Fibroblast of skin of right quadriceps (primary cell): ENCODE results near the gene TCF3.
"Not testable (repeated sequence)": the region's sequence is repeated elsewhere in the genome, so short reads cannot be mapped to it uniquely, and the experiment has no call there.

ENCODE experiments used
- DNase-seq: peaks from one replicate; pipeline ENCODE4 v3.0.0-alpha.2; 2013

Gene TCF3

DNA sequence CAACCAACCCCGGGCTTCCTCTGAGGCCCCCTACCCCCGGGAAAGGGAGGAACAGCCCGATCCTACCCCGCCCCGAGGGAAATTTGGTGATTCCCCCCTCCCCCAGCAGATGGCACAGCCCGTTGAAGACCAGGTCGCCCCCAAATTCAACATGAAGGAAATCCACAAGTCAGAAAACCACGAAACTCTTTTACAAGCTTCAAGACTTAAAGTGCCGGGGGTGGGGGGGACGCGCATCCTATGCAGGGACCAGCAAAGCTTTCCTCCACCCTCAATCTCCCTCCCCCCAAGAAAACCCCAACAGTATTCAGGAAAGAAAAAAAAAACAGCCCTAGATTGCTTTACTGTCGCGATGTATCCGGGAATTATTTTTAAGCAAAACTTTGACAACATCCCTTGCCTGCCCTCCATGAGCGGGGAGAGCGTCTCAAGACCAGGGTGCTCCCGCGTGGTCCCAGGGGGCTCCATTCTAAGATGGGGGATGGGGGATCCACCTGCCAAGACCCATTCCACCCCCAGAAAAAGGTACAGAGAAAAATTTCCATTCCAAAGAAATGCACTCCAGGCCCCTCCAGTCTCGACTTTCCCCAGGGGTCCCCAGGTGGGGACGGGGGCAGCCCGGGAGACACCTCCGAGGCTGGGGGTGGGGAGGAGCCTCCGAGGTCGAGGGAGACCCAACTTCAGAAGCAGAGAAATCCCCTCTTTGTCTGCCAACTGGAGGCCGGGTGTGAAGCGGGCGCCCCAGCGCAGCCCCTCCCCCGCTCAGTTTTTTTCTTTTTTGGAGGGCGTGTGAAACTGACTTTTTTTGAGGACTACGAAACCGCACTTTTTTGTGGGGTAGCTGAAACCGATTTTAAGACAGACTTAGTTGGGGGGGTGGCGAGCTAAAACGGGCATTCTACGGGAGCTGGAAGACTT lies 1.5 kb downstream of the TCF3 start:
- peak; percentile 33 for DNase-seq

DNA sequence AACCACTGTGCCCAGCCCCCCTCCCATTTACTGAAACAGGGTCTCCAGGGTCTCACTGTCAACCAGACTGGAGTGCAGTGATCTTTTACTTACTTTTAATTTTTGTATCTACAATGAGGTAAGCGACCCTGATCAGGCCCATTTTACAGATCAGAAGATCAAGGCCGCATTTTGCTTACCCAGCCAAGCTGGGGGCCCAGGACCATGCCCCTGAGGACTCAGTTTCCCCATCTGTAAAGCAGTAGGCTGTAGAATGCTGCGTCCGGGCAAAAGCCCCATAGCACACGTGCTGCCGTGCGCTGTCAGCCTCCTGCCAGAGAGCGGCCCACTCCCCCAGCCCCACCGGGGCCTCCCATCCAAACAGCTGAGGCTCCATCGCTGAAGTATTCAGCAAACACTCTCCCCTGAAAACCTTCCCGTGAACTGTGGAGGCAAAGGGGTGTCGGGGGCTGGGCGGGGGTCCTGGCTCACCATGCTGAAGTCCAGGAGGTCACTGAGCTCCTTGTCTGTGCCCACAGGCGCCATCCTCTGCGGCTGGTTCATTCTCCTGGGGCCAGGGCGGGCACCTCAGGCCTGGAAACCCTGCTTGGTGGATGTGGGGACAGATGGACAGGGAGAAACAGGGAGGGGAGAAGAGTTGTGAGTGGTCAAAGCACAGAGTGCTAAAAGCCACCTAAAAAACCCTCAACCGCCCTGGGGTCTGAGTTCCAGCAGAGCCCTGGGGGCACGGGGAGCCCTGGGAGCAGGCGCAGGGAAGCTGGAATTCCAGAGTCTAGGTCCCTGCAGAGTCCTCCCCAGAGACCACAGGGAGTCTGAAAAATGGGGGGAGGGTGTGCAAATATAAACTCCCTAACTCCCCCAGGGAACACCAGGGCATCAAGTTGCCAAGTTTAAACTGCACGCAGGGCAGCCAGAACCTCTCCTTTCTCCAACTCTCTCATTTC lies 2.4 kb downstream of the TCF3 start:
- DNase-seq: no peak

DNA sequence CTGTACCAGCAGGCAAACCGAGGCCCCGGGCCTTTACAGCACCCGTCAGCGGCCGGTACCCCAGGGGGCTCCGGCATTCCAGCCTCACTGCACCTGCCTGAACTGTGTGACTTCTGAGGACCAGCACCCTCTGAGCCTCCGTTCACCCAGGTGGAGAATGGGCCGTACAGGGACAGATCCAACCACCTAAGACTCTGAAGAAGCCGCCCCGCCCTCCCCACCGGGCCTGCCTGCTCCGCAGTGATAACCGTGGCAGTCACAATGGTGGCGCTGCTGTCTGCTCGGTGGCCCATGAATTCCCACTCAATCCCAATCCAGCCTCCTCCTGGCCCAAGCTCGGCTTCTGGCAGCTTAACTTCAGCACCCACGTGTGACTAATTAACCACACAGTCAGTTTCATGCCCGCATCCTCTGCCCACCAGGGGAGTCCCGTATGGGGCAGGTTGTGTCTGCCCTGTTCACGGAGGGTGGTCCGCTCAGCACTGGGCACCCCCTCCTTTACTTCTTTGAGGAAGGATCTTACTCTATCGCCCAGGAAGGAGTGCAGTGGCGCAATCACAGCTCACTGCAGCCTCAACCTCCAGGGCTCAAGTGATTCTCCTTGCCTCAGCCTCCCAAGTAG lies 3.4 kb downstream of the TCF3 start:
- DNase-seq: no peak

DNA sequence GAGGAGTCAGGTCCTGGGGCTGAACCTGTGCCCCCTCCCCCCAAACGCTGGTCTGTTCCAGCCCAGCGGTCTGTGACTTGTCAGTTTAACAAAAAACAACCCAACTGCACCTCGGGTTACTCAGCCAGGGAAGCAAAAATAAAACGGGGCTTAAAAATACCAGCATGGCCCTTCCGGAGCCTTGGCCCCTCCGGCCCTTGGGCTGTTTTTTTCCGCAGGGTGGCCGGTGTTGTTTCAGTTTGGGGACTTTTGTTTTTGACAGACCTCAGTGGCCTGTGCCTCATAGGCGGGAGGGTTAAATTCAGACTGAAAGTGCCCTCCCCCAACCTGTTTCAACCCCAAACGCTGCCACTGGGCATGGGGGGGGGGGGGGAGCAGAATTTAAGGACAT lies 4.0 kb downstream of the TCF3 start:
- no peak for DNase-seq

DNA sequence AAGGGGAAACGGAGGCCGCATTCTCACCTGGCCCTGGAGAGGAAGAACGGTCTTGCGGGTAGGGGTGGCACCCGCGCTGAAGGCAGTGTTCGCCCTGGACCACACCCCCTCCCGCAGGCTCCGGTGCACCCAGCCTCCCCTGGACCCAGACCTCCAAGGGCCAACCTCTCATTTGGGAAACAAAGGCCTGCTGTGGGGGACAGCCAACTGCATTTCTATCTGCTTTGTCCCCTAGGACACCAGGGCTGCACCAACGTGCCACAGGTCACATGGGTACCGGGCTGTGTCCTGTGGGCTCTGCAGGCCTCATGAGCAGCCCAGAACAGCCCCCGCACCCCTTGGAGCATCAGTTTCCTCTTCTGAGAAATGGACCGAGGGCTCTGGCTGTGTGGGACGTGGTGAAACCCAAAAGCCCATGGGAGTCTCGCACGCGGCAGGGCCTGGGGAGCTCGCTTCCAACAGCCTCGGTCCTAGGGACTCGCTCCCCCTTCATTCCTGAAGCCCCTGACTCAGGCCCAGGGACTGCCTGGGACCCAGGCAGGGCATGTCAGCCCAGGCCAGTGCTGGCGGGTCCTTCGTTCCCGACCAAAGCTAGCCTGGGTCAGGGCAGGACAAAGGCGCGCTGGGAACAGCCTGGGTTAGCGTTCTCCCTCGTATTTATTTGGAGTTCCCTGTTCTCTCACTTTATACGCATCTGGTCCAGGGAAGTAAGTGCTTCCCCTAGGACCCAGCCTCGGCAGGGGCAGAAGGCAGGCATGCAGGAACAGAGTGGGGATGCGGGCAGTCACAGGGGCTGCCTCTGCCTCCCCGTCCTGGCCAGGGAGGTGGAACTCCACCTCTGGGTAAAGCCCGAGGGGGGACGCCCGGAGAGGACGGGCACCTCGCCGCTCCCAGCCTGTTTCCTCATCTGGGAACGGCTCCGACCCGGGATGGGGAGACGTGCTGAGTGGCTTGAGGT lies 4.6 kb downstream of the TCF3 start:
- no peak for DNase-seq

DNA sequence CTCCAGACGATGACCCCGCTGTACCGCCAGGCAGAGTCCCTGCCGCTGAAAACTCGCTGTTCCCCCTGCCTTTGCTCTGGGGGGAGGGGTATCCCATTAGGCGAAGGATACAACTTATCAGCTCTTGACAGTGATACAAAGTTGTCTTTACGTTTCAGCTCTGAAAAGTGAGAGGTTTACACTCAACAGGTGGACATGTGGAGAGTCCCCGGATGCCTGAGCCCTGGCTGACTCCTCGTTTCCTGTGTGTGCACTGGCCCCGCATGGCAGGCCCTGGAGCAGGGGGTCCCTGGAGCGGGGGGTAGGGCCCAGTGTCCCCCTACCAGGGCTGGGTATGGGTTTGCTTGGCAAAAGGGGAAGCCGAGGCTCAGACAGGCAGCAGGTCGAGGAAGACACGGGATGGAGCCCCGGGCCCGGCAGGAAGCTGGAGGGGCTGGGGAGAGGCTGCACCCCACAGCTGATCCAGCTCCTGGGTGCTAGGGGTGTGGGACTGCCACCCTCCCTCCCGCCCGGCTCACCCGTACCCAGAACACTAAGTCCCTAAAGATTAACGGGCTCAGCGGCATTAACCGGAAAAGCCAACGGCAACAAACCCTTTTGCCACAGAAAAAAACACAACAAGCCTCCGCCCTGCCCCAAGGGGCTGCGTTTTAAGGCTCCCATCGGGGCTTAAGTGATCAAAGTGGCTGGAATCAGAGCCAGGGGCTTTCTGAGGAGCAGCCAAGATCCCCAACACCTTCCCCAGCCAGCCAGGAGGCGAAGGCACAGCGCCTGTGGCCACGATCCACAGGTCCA lies 5.6 kb downstream of the TCF3 start:
- no peak for DNase-seq

DNA sequence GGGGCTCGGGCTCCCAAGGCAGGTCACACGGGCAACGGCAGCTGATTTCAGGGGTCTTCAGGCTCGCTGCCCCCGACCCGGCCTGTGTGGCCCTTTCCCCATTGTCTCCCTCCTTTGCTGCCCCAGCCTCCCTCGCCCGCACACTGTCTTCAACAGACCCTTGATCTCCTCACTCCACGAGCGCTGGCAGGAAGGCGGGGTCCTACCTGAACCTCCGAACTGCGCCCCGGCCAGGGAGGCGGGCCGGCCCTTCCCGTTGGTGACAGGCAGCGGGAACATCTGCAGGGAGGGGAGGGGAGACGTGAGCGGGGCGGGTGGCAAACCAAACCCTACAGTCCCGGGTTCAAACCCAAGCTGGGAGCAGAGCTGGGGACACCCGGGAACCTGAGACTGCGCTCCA lies 6.3 kb downstream of the TCF3 start:
- DNase-seq: no peak

DNA sequence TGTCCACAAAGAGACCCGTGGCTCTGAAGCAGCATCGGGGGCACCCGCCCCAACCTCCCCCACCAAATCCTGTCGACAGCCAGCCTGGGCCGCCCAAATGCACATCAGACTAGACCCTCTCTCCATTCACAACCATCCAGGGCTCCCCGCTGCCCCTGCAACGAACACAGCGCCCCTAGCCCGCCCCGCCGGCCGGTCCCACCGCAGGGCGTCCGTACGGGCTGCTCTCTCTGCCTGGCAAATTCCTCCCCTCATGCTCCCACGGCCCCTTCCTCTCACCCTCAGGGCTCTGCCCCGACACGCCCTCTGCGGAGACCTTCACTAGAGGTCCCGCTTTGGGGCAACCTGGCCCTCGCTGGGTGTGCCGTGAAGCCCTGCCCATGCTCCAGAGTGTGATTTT lies 7.1 kb downstream of the TCF3 start:
- DNase-seq: no peak

DNA sequence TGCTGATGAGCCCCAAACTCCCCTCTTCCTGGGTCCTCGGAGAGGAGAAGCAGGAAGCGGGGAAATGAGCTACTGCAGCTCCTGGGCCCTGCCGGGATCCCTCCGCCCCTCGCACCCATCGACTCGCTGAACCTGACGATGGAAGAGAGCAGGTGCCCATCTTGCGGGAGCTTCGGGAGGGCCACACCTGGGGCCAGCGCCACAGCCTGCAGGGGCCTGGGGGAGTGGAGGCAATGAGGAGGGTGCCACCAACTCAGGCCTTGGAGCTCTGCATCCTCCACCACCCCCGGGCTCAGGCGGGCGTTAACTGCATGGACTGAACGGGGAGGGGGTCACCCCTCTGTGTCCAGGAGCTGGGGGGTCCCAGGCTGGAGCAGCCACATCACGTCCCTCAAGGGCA lies 8.3 kb downstream of the TCF3 start:
- DNase-seq: no peak

DNA sequence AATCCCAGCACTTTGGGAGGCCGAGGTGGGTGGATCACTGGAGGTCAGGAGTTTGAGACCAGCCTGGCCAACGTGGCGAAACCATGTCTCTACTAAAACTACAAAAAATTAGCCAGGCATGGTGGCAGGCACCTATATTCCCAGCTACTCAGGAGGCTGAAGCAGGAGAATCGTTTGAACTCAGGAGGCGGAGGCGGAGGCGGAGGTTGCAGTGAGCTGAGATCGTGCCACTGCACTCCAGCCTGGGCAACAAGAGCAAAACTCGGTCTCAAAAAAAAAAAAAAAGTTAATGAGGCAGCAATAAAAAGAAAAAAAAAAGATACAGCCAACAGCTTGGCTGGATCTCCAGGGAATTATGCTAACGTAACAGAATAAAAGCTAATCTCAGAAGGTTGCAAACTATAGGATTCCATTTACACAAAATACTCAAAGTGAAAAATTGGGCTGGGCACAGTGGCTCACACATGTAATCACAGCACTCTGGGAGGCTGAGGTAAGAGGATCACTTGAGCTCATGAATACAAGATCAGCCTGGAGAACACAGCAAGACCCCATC lies 11.4 kb downstream of the TCF3 start:
- not testable (repeated sequence) for DNase-seq

DNA sequence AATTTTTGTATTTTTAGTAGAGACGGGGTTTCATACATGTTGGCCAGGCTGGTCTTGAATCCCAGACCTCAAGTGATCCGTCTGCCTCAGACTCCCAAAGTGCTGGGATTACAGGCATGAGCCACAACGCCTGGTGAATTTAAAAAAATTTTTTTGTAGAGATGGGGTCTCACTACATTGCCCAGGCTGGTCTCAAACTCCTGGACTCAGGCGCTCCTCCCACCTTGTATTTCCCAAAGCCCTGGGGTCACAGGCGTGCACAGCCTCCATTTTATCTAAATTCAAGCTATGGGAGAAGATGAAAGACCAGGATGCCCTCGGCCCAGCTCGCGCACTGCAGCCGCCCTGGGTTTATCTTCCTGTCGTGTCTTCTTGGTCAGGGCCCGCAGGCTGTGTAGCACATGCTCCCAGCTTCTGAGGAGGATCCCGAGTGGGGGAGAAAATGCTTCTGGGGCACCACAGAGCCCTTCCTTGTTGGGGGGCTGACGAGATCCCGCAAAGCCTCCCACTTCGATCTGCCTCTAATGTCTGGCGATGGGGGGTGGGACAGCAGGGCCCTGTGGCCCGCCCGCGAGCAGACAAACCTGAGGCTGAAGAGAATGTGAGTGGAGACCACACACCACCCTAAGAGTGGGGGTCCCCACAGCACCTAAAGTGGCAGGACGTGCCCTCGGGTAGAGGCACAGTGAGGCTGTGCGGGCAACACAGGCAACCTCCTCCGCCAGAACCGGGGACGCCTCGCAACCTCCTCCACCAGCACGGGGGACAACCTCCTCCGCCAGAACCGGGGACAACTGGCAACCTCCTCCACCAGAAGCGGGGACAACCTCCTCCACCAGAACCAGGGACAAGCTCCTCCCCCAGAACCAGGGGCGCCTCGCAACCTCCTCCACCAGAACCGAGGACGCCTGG lies 15.8 kb downstream of the TCF3 start:
- no peak for DNase-seq

DNA sequence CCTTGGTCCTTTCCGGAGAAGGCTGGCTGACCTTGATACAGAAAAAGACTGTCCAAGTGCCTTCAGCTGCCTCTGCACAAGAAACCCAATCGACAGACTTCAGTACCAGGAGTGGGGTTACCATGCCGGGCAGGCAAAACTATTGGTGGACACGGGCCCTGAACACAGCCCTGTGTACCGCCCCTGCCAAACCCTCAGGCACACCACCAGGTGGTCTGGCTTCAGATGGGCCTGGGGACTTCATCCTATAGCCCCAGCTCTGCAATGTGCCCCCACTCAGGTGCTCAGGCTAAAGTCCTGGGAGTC lies 17.5 kb downstream of the TCF3 start:
- DNase-seq: no peak

DNA sequence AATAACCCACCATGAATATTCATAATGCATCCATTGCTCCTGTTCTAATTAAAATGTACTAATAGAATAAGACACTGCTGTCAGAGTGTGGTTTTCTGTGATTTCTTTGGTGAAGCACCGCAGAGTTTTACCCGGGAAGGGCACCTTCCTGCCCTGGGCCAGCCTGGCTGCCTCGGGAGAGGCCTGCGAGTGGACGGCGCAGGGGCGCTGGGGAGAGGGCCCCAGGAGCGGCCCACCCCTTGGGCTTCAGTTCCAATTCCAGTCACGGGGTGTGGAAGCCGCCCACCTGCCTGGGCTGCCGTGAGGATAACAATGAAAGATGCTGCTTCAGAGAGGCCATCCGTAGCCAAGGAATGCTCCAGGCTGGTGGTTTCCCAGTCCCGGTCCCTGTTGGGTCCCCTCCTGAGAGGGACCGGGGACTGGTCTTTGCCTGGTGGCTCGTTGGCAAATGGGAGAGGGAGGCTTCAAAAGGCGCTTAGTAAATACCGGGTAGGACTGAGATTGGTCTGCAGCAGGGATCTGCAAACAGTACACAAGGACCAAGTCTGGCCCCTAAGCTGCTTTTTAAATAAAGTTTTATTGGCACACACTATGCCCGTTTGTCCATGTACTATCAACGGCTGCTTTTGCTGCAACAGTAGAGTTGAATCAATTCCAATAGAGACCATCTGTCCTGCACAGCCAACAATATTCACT lies 18.0 kb downstream of the TCF3 start:
- no peak for DNase-seq

DNA sequence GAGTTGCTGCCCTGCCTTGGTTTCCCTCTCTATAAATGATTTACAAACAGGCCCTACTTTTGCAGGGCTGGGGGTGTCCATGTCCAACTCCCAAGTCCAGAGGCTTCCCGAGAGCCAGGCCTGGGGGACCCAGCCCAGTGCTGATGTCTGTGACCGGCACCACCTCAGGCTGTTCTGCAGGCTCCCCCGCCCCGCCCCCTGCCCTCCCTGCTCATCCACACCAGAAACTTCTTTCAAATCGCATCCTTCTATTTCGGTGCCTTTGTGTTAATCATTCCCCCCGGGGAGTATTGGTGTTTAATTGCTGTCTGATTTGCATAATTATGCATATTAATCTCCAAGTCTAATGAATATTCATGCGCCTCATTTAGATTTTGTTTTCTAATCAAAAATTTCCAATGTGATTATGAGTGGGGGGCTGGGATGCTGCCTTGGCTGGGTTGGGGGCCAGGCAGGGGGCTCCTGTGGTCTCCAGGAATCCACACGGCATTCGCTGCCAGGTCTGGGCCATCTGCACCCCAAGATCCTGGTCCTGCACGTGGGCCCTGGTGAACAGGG lies 19.1 kb downstream of the TCF3 start:
- DNase-seq: no peak

DNA sequence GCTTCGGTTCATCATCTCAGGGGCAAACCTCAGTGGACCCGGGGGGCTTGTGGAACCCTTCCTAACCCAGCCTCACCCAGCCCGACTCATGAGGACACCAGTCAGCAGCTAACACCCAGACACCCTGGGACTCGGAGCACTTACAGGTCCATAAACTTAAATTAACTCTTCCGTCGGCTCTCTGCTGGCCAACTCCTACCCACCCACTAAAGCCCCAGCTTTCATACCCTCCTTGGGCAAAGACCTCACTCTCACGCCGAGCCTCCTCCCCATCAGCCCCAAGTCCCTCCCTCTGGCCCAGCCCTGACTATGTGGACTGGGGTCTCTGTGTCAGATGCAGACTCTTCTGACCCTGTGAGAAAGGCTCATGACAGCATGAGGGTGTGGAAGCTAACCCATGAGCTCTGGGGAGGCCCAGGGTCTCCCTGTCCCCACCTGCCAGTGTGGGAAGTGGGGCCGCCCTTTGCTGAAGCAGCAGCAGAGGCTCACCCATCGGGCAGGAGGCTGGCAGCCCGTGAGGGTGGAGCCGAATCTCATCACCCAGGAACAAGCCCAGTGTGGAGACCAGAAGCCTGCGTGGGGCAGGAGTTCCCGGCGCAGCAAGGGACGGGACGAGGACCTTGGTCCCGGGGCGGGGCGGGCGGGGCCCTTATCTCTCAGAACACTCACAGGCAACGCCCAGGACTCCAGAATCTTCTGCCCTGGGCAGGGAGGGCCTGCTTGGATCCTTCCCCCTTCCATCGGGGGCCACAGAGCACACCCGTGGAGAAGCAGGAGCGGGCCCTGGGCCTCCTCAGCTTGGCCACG lies 19.8 kb downstream of the TCF3 start:
- DNase-seq: no peak

DNA sequence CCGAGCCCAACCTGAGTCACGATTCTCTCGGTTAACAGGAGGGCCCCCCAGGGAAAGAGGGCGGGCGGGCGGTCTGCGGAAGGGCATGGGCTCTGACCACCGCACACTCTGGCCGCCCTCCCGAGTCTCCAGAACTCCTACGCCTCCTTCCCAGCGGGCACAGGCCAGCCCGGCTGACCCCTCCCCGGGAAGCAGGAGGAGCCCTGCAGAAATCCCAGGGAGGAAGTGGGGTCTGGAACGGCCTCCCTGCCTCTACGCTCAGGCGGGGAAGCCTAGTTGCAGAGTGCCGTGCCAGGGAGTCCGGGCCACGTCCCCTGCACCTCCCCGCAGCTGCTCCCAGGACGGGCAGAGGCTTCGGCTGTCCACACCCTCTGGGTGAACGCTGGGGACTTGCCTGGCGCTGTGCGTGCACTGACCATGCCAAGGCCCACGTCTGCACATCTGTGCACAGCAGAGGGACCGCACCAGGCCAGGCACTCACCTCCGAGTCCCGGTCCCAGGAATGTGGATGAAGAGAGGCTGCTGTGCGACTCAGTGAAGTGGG lies 20.8 kb downstream of the TCF3 start:
- DNase-seq: no peak

DNA sequence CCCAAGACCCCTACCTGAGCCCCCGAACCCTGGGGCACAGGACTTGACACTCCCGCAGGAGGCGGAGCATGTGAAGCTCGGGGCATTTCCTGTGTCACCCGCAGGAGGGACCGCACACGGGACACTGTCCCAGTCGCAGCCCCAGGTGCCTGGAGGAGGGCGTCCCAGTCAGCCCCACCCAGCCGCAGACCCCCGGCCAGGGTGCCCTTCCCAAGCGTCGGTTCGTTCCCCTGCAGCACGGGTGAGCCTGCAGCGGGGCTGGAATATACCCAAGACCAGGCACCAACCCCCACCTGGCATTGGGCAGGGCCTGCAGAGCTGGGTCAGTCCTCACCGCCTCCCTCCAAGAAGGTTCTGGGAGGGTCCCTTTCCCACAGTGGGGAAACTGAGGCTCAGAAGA lies 21.6 kb downstream of the TCF3 start:
- no peak for DNase-seq

DNA sequence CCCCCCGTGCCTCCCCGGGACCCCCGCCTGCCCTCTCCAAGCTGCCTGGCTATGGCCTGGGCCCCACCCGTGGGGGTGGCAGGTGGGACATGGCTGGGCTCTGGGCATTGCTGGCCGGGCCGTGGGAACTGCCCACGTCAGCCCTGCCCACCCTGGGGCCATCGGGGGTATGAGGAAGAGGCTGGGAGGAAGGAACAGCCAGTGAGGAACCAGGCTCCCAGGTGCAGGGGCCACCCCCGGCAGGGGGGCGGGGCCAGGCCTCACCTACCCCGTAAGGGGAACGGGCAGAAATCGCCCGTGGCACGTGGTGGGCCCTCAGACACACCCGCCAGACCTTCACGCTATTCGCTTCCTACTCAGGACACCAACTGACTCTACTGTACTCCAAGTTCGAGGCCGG lies 22.4 kb downstream of the TCF3 start:
- no peak for DNase-seq
